ENCODE measurements around the gene MRPL36. TPM values are rescaled to one million over a fixed set of nuclear protein-coding genes. Genes with fewer than 3 reads are reported as not detected.

MRPL36 gene
- total RNA-seq, 1 donor from 2014 or later: 26.2 TPM

DNA sequence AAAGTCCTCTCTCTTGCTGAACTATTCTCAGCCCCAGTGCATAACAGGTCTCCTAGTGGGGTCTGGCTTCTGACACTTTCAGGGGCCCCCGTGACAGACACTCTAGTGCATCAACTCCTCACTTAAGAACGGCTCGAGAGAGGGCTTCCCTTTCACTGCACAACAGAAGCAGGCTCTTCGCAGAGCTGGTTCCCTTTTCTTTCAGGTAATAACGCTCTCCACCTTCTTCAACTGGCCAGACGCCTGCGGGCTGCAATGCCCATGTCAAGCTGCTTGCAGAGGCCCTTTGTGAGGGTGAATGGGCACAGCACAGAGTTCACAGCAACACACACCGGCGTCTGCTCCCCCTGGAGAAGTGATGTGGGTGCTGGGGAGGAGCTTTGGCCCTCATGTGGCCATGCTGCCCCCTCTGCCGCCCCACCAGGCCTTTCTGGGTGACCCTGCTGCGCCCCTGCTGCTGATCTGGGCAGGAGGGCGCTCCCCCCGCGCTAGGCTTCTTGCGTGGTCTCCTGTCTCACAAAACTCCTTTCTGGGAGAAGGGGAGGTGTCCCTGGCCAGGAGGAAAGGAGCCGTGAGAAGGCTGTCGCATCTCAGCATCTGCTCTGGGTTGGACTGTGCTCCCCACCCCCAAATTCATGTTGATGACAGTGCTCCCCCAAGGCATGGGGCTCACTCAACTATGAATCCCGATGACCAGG is 2.4 kb downstream of the MRPL36 start:
- no peak for DNase-seq (ENCODE audit: low read depth)

DNA sequence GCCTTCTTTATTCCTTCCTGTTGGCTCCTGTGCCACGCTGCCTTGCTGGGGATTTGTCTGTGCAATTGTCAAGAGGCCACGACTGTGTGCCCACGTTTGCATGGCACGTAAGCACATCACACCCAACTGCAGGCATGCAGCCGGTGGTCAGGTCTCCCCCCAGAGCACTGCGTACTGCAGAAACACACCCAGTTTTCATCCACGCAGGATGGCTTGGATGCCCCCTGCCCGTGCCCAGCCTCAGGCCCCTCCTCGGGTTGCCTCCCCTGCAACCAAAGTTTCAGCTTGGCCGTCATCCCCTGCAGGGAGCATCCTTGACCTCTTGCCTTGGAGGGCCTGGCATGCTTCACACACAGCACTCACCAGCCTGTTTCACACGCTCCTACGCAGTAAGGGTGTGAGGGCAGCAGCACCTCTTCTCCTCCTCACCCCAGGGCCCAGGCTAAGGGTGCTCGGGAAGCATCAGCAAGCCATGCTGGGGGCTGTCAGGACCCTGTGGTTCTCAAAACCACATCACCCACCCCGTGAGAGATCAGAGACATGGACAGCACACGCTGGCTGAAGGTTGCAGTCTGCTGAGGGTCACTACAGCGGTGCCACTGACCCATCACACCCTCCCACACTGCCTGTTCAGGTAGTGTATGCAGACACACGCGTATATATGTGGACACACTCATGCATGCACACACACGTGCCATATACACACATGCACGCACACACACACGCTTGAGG is 3.1 kb downstream of the MRPL36 start:
- no peak for DNase-seq (ENCODE audit: low read depth)

DNA sequence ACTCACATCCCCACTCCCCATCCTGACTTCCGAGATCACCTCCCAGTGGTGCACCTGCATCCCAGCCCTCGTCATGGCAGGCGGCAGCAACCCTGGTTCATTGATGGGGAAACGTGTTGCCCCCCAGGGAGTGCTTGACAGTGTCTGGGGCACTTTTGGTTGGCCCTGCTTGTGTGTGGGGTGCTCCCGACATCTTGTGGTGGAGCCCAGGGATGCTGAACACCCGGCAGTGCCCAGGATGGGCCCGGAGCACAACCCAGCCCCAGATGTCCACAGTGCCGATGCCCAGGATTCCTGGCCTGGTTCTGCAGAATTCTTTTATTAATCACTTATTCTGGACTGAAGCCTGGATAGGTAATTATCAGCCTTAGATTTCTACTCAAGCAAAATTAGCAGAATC is 3.7 kb downstream of the MRPL36 start:
- no peak for DNase-seq (ENCODE audit: low read depth)

DNA sequence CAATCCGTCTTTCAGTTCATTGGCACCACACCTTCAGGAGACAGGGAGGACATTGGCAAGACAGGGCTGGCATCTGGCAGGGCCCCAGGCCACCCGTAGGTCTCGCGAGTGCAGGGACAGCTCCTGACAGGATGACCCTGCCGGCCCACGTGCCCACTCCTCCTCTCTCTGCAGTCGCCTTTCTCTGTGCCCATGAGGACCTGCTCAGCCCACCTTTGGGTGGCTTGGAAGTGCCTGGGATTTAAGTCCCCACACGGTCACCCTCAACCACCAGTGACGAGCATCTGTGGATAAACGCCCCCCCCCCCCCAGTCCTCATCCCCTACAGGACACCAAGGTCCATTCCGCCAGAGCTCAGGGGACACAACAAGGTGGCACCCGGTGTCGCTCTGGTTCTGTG is 4.1 kb downstream of the MRPL36 start:
- DNase-seq (ENCODE audit: low read depth): no peak

DNA sequence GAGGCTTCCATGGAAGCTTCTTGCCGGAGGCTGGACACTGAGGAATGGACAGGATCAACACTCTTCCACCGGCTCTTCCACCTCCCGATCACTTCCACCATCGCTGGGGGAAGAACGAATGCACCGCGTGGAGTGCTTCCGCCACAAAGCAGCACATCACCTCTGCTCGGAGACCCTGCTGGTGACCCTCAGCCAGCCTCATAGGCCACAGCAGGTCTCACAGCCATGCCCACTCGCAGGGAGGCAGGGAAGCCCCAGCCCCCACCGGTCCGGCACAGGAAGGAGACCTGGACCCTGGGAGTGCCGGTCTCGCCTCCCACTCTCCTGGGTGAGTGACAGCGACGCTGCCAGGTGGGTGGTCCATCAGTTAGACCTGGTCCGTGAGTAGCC is 4.7 kb downstream of the MRPL36 start:
- DNase-seq (ENCODE audit: low read depth): no peak

DNA sequence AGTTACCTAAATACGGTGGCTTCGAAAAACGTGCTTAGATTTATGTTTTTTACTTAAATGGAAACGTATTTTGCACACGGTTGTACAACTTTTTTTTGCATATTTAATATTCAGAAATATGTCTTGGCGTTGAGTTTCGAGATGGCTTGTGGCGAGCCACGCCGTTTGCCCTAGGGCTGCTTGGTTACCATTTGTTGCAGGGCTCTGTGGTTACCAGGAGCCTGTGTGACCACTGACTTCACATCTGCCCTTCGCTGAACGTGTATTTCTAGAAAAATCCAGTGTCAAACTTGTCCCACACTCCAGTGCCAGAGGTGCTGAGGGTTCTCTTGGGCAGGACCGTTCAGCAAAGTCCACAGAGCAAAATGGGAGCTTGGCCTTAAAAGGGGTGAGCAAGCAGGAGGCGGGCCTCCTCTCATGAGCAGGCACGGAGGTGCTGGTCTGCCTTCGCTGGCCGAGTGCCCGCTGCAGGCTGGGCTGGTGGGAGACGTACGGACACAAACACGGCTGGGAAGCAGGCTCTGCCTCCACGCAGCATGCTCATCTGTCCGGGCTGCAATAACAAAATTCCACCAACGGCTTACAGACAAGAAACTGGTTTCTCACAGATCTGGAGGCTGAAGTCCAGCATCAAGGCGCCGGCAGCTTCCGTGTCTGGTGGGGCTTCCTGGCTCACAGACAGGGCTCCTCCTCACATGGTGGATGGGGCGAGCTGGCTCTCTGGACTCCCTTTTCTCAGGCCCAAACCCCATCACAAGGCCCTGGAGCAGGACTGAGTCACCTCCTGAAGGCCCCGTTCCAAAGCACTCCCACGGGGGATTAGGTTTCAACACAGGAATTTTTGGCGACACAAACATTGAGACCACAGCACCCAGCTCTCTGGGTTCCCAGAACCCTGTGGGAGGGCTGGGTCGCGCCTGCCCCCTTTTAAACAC is 5.4 kb downstream of the MRPL36 start:
- peak; percentile 94 for DNase-seq (ENCODE audit: low read depth)

DNA sequence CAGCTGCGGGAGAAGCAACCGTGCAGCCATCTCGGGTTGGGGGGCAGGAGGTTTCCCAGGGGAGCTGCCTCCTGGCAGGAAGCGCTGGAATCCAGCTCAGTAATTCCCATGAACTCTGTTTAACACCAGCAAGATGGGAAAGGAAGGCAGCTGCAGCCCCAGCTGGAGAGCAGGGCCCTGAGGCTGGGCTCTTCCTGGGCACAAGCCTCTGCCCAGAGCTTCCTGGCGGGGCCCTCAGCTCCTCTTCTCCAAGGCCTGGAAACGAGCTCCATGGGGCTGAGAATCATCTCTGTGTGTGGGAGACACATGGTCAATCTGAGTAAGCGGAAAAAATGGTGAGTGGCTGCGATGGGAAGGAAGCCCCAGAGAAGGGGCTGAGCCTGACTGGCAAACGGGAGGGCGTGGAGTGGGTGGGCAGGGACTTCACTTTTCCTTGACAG is 6.3 kb downstream of the MRPL36 start:
- peak; percentile 73 for DNase-seq (ENCODE audit: low read depth)

DNA sequence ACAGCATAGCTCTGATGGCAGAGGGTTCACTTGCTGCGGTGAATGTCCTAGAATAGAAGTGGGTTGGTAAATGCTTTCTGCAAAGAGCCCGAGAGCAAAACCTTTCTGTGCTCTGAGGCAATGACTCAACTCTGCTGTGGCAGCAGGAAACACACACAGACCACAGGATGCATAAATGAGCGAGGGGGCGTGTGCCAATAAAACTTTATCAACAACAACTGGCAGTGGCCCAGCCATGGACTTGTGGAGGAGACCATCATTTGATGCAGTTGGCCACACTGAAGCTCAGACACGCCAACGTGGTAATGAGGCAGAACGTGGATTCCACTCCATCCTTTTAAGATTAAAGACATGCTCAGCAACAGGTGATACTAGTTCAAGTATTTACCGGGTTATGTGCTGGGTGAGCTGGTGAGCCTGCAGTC is 6.8 kb downstream of the MRPL36 start:
- peak; percentile 97 for DNase-seq (ENCODE audit: low read depth)

DNA sequence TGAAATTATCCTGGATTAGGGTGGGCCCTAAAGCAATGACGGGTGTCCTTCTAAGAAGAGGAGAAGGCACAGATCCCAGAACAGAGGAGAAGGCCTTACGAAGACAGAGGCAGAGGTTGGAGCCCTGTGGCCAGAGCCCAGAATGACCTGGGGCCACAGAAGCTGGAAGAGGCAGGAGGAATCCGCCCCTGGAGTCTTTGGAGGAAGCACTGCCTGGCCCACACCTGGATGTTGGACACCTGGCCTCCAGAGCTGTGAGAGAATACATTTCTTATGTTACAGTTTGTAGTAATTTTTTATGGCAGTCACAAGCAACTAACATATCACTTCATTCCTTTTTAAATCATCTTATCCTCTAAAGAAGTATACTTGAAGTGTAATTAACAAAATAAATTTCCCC is 8.5 kb downstream of the MRPL36 start:
- no peak for DNase-seq (ENCODE audit: low read depth)

DNA sequence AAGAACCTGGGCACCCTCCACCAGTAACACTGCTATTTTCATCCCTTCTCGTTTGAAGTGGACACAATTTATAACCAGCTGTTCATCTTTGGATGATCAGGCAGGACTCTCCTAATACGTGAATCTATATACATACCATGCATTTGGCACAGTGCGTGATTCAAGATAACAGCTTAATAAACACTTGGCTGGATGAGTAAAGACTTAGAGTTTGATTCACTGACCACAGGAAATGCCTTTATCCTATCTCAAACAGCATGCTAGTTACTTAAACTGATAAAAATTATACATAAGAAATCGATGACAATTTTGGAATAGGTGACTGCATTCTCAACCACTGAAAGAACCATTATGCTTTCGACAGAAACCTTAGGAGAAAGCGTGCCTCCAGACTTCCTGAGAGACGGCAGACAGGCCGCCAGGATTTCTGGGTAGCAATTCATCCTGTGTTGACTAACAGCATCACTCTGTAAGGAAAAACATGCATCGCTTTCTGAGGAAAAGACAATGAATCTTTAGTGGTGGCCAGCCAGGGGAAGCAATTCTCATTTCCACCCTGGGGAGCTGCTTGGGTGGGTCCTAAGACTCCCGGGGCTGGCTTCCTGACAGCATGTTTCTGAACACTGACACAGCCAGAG is 9.7 kb downstream of the MRPL36 start:
- peak; percentile 18 for DNase-seq (ENCODE audit: low read depth)

DNA sequence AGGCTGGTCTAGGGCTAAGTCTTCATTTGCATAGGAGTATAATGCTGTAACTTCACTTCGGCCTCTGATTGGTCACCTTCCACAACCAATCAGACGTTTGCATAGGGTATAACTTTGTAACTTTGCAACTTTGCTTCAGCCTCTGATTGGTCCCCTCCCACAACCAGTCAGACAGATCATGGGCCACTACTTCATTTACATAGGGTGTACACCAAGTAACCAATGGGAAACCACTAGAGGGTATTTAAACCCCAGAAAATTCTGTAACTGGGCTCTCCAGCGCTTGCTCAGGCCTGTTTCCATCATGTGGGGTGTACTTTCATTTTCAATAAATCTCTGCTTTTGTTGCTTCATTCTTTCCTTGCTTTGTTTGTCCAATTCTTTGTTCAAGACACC is 10.2 kb downstream of the MRPL36 start:
- peak; percentile 11 for DNase-seq (ENCODE audit: low read depth)

DNA sequence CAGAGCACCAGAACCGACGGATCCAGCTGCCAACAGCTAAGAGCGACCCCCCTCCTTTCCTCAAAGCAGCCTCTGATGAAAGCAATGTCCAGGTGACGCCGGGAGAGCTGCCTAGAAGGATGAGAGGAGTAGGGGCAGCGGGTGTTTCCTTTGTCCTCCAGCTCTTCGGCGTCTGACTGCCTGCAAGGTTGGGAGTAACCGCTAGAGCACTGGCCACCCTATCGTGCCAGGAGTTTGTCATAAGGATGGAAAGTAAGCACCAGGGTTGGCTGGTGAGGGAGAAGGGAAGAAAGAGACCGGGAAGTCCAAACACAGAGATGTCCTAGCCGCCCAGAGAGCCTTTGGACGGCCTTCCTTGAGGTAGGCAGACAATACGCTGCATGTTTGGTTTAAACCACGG is 10.8 kb downstream of the MRPL36 start:
- no peak for DNase-seq (ENCODE audit: low read depth)

DNA sequence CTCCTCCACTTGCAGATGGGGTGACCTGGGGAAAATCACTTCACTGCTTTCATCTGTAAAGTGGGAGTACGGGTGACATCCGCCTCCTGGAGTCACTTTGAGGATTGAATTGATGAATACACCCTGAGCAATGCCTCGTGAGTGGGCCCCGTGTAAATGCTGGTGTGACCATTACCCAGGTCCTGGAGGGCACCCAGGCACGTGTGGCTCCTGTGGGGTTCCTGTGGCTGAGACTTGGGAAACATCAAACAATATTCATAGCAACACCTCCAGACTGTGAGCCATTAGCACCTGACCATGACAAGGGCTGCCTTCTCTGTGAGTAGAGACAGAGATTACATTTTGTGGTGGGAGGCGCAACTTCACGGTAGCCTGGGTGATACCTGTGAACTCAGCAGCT is 11.4 kb downstream of the MRPL36 start:
- DNase-seq (ENCODE audit: low read depth): no peak

DNA sequence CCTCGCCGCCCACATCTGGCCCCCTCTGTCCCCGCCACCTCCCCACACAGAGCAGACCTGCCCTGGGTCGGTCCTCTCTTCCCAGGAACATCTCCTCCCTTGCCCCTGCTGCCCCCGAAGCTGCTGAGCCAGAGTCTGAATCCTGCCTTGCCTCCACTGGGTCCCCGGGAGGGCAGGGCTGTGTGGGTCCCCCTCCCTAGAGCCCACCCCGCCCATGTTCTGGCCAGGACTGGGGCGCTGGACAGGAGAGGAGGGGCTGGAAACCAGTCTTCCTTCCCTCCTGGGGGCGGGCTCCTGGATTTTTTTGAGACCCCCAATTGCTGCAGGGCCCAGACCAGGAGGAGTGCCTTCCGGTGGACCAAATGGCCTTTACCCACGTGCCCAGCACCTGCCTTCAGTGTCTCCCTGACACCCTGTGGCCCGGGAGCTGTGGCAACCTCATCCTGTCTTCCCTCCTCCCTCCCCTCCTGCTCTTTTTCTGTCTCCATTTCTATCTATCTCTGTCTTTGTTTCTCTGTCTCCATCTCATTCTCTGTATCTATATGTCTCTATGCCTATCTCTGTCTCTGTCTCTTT is 12.1 kb downstream of the MRPL36 start:
- no peak for DNase-seq (ENCODE audit: low read depth)

DNA sequence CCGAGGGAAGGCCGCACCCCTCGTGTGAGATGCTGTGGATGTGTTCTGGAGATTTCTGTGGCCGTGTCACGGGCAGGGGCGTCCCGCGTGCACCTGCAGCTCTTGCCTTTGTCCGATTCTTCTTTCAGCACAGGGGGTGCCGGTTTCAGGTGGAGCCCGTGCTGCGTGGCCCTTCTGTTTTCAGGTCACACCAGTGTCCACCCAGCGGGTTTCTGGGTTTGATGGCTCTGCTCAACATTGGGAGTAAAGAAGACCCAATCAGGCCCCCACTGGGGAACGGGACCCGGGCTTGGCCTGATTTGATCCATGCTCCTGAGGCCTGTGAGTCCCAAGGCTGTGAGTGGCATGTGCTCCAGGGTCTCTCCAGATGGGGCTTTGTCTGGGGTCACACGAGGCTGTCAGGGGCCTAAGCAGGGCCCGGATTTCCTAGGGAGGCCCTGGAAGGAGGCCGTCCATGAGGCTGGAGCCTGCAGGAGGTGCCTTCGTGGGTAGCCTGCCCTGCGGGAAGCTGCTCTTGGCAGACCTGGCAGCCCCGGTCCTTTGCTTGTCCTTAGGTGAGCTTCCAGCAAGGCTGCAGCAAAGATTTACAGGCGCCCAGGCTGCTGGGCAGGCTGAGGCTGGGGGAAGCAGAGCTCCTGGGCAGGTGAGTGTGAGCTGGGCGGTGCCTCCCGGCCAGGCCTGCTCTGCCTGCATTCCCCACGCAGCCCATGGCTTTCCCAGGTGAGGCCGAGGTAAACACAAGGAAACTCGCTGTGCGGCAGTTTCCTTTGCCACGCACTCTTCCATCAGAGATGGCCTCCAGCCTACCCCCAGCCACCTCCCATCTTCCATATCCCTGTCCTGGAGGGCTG is 12.8 kb downstream of the MRPL36 start:
- no peak for DNase-seq (ENCODE audit: low read depth)

DNA sequence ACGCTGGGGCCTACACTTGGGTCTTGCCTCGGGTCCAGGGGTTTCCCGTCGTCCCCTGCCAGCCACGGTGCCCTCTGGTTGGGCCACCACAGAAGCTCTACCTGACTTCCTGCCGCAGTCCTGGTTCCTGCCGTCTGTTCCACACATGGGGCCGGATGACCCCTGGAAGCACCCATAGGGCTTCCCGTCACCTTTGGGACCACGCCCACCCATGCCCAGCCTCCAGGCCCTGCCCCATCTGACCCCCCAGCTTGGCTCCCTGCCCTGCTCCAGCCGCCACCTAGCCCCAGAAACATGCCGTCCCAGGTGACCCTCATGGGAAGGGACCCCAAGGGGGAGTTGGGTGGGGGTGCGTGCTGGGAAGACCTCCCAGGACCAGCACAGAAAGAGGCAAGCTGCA is 13.7 kb downstream of the MRPL36 start:
- DNase-seq (ENCODE audit: low read depth): no peak

DNA sequence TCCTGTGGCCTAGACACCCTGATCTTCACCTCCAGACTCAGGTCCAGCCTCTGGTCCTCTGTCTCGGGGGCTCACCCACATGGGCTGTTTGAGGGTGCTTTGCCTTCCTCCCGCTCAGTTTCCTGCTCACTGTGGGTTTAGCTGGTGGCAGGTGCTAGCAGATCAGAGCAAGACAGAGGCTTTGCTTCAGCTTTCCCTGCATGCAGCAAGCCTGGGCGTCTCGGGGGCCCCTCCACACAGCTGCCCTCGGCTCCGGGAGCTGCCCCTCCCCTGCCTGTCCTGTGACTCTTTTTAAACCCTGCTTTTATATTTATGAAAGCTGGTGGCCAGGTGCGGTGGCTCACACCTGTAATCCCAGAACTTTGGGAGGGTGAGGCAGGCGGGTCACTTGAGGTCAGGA is 14.6 kb downstream of the MRPL36 start:
- DNase-seq (ENCODE audit: low read depth): no peak

DNA sequence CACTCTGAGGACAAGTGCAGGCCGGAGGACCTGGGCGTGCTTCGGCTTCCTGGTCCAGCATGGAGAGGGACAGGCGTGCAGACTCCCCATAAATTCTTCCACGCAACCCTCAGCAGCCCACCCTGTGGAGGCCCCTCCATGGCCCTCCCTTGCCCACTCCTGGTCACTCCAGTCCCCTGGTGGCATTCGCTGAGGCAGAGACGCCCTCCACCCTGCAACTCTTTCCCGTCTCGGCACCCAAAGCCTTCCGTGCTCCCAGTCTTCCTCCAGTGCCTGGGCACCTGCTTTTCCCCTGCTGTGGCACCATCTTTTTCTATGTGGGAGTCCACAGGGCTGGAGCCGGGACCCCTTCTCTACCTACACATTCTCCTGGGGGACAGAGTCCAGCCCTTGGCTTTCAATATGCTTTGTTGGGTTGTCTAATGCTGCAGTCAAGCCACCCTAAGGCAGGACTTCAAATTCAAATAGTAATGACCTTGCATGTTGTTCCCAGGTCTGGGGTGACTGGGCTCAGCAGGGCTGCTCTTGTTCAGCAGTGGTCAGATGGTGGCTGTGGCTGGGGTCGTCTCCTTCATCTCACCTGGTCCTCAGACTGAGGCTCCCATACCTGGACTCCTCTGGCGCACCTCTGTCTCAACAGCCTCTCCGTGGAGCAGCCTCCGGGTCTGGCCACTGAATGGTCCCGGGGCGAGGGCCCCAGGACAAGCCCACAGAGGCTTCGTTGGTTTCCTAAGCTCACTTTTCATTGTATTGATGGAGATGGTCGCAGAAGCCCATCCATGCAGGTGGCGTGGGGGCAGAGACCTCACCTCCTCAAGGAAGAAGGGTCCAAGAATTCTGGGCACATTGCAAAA is 15.2 kb downstream of the MRPL36 start:
- no peak for DNase-seq (ENCODE audit: low read depth)

DNA sequence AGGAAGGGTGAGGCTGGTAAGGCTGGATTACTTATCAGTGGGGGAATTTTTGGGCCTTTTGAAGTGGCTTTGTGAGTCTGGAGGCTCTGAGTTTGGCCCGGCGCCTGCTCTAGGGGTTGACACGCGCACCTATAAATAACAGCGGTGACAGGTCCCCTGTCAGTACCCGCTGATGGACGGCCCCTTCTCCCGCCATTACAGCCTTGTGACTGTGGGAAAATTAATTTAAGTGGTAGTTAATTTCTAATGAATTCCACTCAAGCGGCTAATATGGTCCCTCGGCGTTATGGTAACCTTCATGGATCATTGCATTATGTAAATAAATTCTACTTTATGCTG is 16.5 kb downstream of the MRPL36 start:
- DNase-seq (ENCODE audit: low read depth): no peak

All from myocyte (in vitro differentiated cells).